Heart left ventricle (tissue), 16 donors: ENCODE results near the gene IFT43. TPM values are rescaled to one million over a fixed set of nuclear protein-coding genes. Genes with fewer than 3 reads are reported as not detected.

Experiments
- ATAC-seq, 4 donors: fragments of 200-7000 bp; cut with Tn5 transposase; one replicate each; pipeline ENCODE4 v1.9.1; 2020 to 2022; ENCODE audit warnings: moderate library complexity in 4 of 4, mild to moderate bottlenecking in 3 of 4, moderate number of reproducible peaks in 1 of 4
- DNase-seq, 5 donors: peaks; one replicate each; pipeline ENCODE4 v3.0.0-alpha.2; 2020
- H3K27ac ChIP-seq, 12 donors: fragments of 200-600 bp; sonication (generic) in 4 of 12; one replicate each; pipeline versions ENCODE4 v1.5.0 to v1.8.0; 2016 to 2022; ENCODE audit warnings: mild to moderate bottlenecking in 2 of 12
- H3K27me3 ChIP-seq, 9 donors: fragments of 200-600 bp; sonication (generic) in 2 of 9; one replicate each; pipeline versions ENCODE4 v1.5.1 to v1.8.0; 2016 to 2022; ENCODE audit warnings: mild to moderate bottlenecking in 3 of 9
- H3K36me3 ChIP-seq, 9 donors: fragments of 200-600 bp; sonication (generic) in 2 of 9; one replicate each; pipeline versions ENCODE4 v1.5.0 to v1.8.0; 2018 to 2022; ENCODE audit warnings: mild to moderate bottlenecking in 2 of 9
- H3K4me1 ChIP-seq, 12 donors: fragments of 200-600 bp; sonication (generic) in 4 of 12; one replicate each; pipeline versions ENCODE4 v1.5.0 to v1.8.0; 2016 to 2022; ENCODE audit warnings: mild to moderate bottlenecking in 3 of 12
- H3K4me3 ChIP-seq, 12 donors: fragments of 200-600 bp; sonication (generic) in 4 of 12; one replicate each; pipeline versions ENCODE4 v1.5.0 to v1.8.0; 2017 to 2022; ENCODE audit warnings: mild to moderate bottlenecking in 9 of 12, moderate library complexity in 4 of 12
- H3K9me3 ChIP-seq, 12 donors: fragments of 200-600 bp; sonication (generic) in 4 of 12; one replicate each; pipeline versions ENCODE4 v1.5.0 to v1.8.0; 2016 to 2022; ENCODE audit warnings: mild to moderate bottlenecking in 1 of 12
- POLR2A ChIP-seq, 2 donors: fragments of 450-650 bp; IDR thresholded peaks; one replicate each; pipeline ENCODE4 v1.6.1; 2017; ENCODE audit warnings: antibody characterized with exemption in 2 of 2, mild to moderate bottlenecking in 2 of 2, moderate library complexity in 2 of 2
- WGBS, 4 donors: extraction: QIAGEN DNeasy Blood & Tissue Kit in 2 of 4; methylation state at CpG; one replicate each; pipeline versions ENCODE4 v1.1.5 to v1.1.7; 2013 to 2018; 5-methylcytosine and 5-hydroxymethylcytosine counted together
- intact Hi-C, 10 donors: fragments of 100-400 bp; cut with DNase I; formaldehyde crosslinking; loops; one replicate each; pipeline versions ENCODE4 v1.11.1 to v1.14.2; 2022
- polyA plus RNA-seq, 2 donors: library from polyadenylated mRNA; stranded (reverse); fragments of 200-250 nt; gene quantifications; one replicate each; pipeline ENCODE4 v1.2.3, GENCODE V29; 2013
- total RNA-seq, 9 donors: library from RNA; depleted of rRNA in 2 of 9; stranded (reverse); fragments of >200 nt in 2 of 9; fragmentation: NEBNext Ultra II Directional in 3 of 9; extraction: Animal tissue kit (Norgen Biotek cat#: 25700) in 3 of 9; gene quantifications; one replicate each; pipeline versions ENCODE4 v1.1.0 to v1.2.4, GENCODE V29; 2016 to 2023
- TF ChIP-seq, protein P1 (sequence below), 12 donors: fragments of 200-600 bp; sonication (generic) in 4 of 12; IDR thresholded peaks; one replicate each; pipeline versions ENCODE4 v1.5.0 to v1.8.0; 2018 to 2022; ENCODE audit warnings: antibody characterized with exemption in 12 of 12, mild to moderate bottlenecking in 5 of 12
- donor health status: ischemic (EF 13 %, LVEDD 7.1; RV severe dilation, severe dysfunction).
- donor health status: healthy with polysubstance abuse.
- donor health status: DM: no; HTN: yes; CAD: no.
- donor health status: DM: no; HTN: no; CAD: no.
- donor health status: ischemic (EF 25% LVEDD 6.9; RV normal size, moderate dysfunction).
- donor health status: ischemic (EF 25% LVEDD 5.7; RV mildly dilated, moderate dysfunction).
- donor health status: healthy.
- donor health status: DM: yes; HTN: yes; CAD: no.
- donor health status: ischemic (EF 35%, LVEDD 5.7; RV mildly dilated, moderate dysfunction).
- donor health status: nonischemic (EF 11% LVEDD 7.7; RV severe dilation, severe dysfunction).
- donor health status: DM: yes; HTN: yes; CAD: no.
- donor health status: PGD.
- donor health status: ischemic (EF 29% LVEDD 5.4; RV normal size, mild dysfunction).
- donor health status: nonischemic (EF 23%, LVEDD 6.1; RV moderate dilation, normal function).

Gene IFT43
- total and polyA plus RNA-seq, 11 donors: 22.8 to 54.7 (median 30.8) TPM

- Histone ChIP-seq H3K4me1 (no peaks in the 10 kb centered on the region), H3K9me3 (peaks cover 0 to 12% (median 0%) of the 10 kb centered on the region in 12 donors), H3K27me3 (no peaks in the 10 kb centered on the region), H3K27ac (no peak overlapping the region), H3K4me3 (no peak overlapping the region), H3K36me3 (peaks cover 0 to 67% (median 29%) of the 10 kb centered on the region in 9 donors)
- TF ChIP-seq POLR2A (IDR thresholded peaks at IDR 0.05): no peak
- TF ChIP-seq, protein P1, sequence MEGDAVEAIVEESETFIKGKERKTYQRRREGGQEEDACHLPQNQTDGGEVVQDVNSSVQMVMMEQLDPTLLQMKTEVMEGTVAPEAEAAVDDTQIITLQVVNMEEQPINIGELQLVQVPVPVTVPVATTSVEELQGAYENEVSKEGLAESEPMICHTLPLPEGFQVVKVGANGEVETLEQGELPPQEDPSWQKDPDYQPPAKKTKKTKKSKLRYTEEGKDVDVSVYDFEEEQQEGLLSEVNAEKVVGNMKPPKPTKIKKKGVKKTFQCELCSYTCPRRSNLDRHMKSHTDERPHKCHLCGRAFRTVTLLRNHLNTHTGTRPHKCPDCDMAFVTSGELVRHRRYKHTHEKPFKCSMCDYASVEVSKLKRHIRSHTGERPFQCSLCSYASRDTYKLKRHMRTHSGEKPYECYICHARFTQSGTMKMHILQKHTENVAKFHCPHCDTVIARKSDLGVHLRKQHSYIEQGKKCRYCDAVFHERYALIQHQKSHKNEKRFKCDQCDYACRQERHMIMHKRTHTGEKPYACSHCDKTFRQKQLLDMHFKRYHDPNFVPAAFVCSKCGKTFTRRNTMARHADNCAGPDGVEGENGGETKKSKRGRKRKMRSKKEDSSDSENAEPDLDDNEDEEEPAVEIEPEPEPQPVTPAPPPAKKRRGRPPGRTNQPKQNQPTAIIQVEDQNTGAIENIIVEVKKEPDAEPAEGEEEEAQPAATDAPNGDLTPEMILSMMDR (IDR thresholded peaks at IDR 0.05): no peak
- intact Hi-C loops: no loop called here
- ATAC-seq (no peak), DNase-seq (no peak)
- WGBS, 4 donors: 77 to 83% (median 79%) methylated on average over 3 of the region's 3 CpGs
These were observed 77.8 kb downstream of the IFT43 start for GRCh38 chr14:76063327-76063726.

- ATAC-seq (no peak), DNase-seq (no peak)
- H3K27ac ChIP-seq: no peak overlapping the region
- peaks cover 0 to 65% (median 13%) of the 10 kb centered on the region in 9 donors for H3K36me3 ChIP-seq
- H3K27me3 ChIP-seq: no peaks in the 10 kb centered on the region
- no peak overlapping the region for H3K4me3 ChIP-seq
- H3K9me3 ChIP-seq: peaks cover 0 to 12% (median 0%) of the 10 kb centered on the region in 12 donors
- TF ChIP-seq, protein P1 (IDR thresholded peaks at IDR 0.05): no peak
- no peak for TF ChIP-seq POLR2A (IDR thresholded peaks at IDR 0.05)
- no peaks in the 10 kb centered on the region for H3K4me1 ChIP-seq
- WGBS, 4 donors: 97 to 99% (median 98%) methylated on average over 3 of the region's 3 CpGs
- intact Hi-C loops: no loop called here
These were observed 80.0 kb downstream of the IFT43 start for GRCh38 chr14:76065519-76065918.

- H3K4me3 ChIP-seq: no peak overlapping the region
- no peaks in the 10 kb centered on the region for H3K27me3 ChIP-seq
- no peak overlapping the region for H3K27ac ChIP-seq
- H3K36me3 ChIP-seq: peaks cover 0 to 80% (median 21%) of the 10 kb centered on the region in 9 donors
- ATAC-seq (no peak), DNase-seq (no peak)
- no peaks in the 10 kb centered on the region for H3K4me1 ChIP-seq
- intact Hi-C loops: no loop called here
- 88 to 98% (median 95%) methylated on average over 5 of the region's 5 CpGs for WGBS, 4 donors
- H3K9me3 ChIP-seq: peaks cover 0 to 12% (median 0%) of the 10 kb centered on the region in 12 donors
- TF ChIP-seq, protein P1 (IDR thresholded peaks at IDR 0.05): no peak
- no peak for TF ChIP-seq POLR2A (IDR thresholded peaks at IDR 0.05)
These were observed 82.0 kb downstream of the IFT43 start for GRCh38 chr14:76067536-76067935.

- DNase-seq (no peak), ATAC-seq (no peak)
- Histone ChIP-seq H3K4me3 (no peak overlapping the region), H3K27me3 (no peaks in the 10 kb centered on the region), H3K4me1 (peaks cover 0 to 6% (median 0%) of the 10 kb centered on the region in 12 donors), H3K9me3 (no peaks in the 10 kb centered on the region), H3K27ac (no peak overlapping the region), H3K36me3 (peaks cover 0 to 38% (median 18%) of the 10 kb centered on the region in 9 donors)
- WGBS, 4 donors: 74 to 80% (median 78%) methylated on average over 12 of the region's 12 CpGs
- intact Hi-C loops: no loop called here
- TF ChIP-seq, protein P1 (IDR thresholded peaks at IDR 0.05): no peak
- no peak for TF ChIP-seq POLR2A (IDR thresholded peaks at IDR 0.05)
These were observed 88.2 kb downstream of the IFT43 start for GRCh38 chr14:76073717-76074116.
